Measurements from ENCODE around the gene ADTRP.

The ADTRP gene

GRCh38 chr6:11758878-11759277 is 19.7 kb downstream of the ADTRP start:
- Histone ChIP-seq H3K27me3 (ENCODE audit: insufficient read depth, low read depth, severe bottlenecking) (no peaks in the 10 kb centered on the region), H3K9me3 (ENCODE audit: severe bottlenecking) (peaks cover 4% of the 10 kb centered on the region), H3K4me3 (ENCODE audit: low read depth, low read length) (no peak overlapping the region), H3K36me3 (no peaks in the 10 kb centered on the region), H3K27ac (no peak overlapping the region)
- TF ChIP-seq CTCF (IDR thresholded peaks at IDR 0.05; ENCODE audit: low read depth, low read length): no peak
- DNase-seq: no peak

- Histone ChIP-seq H3K36me3 (no peaks in the 10 kb centered on the region), H3K27ac (no peak overlapping the region), H3K4me3 (ENCODE audit: low read depth, low read length) (no peak overlapping the region), H3K9me3 (ENCODE audit: severe bottlenecking) (peaks cover 4% of the 10 kb centered on the region), H3K27me3 (ENCODE audit: insufficient read depth, low read depth, severe bottlenecking) (no peaks in the 10 kb centered on the region)
- TF ChIP-seq CTCF (IDR thresholded peaks at IDR 0.05; ENCODE audit: low read depth, low read length): no peak
- no peak for DNase-seq
Observed at GRCh38 chr6:11756726-11757125, 21.9 kb downstream of the ADTRP start.

GRCh38 chr6:11756292-11756691 is 22.3 kb downstream of the ADTRP start:
- Histone ChIP-seq H3K36me3 (no peaks in the 10 kb centered on the region), H3K27ac (no peak overlapping the region), H3K27me3 (ENCODE audit: insufficient read depth, low read depth, severe bottlenecking) (no peaks in the 10 kb centered on the region), H3K9me3 (ENCODE audit: severe bottlenecking) (peaks cover 4% of the 10 kb centered on the region), H3K4me3 (ENCODE audit: low read depth, low read length) (no peak overlapping the region)
- DNase-seq: no peak
- no peak for TF ChIP-seq CTCF (IDR thresholded peaks at IDR 0.05; ENCODE audit: low read depth, low read length)

GRCh38 chr6:11755725-11756124 is 22.9 kb downstream of the ADTRP start:
- no peak for DNase-seq
- no peak for TF ChIP-seq CTCF (IDR thresholded peaks at IDR 0.05; ENCODE audit: low read depth, low read length)
- Histone ChIP-seq H3K27ac (no peak overlapping the region), H3K27me3 (ENCODE audit: insufficient read depth, low read depth, severe bottlenecking) (no peaks in the 10 kb centered on the region), H3K9me3 (ENCODE audit: severe bottlenecking) (peaks cover 4% of the 10 kb centered on the region), H3K36me3 (no peaks in the 10 kb centered on the region), H3K4me3 (ENCODE audit: low read depth, low read length) (no peak overlapping the region)

- H3K36me3 ChIP-seq: no peaks in the 10 kb centered on the region
- H3K27ac ChIP-seq: no peak overlapping the region
- H3K9me3 ChIP-seq (ENCODE audit: severe bottlenecking): peaks cover 4% of the 10 kb centered on the region
- H3K27me3 ChIP-seq (ENCODE audit: insufficient read depth, low read depth, severe bottlenecking): no peaks in the 10 kb centered on the region
- H3K4me3 ChIP-seq (ENCODE audit: low read depth, low read length): no peak overlapping the region
- no peak for TF ChIP-seq CTCF (IDR thresholded peaks at IDR 0.05; ENCODE audit: low read depth, low read length)
- DNase-seq: no peak
Observed at GRCh38 chr6:11754625-11755271, 23.9 kb downstream of the ADTRP start.

GRCh38 chr6:11753798-11754197 is 24.8 kb downstream of the ADTRP start:
- no peak for TF ChIP-seq CTCF (IDR thresholded peaks at IDR 0.05; ENCODE audit: low read depth, low read length)
- H3K9me3 ChIP-seq (ENCODE audit: severe bottlenecking): peaks cover 4% of the 10 kb centered on the region
- H3K36me3 ChIP-seq: no peaks in the 10 kb centered on the region
- no peak for DNase-seq
- no peak overlapping the region for H3K4me3 ChIP-seq (ENCODE audit: low read depth, low read length)
- no peaks in the 10 kb centered on the region for H3K27me3 ChIP-seq (ENCODE audit: insufficient read depth, low read depth, severe bottlenecking)
- H3K27ac ChIP-seq: no peak overlapping the region
